HG02852 (cell line): Measurements from ENCODE around the gene CEMIP.

Experiments used
- ATAC-seq: cut with Tn5 transposase; IDR thresholded peaks from one replicate; pipeline ENCODE4 v1.9.1; 2021; ENCODE audit warnings: mild to moderate bottlenecking, moderate library complexity; ENCODE audit not compliant: unreplicated experiment

Gene CEMIP

DNA sequence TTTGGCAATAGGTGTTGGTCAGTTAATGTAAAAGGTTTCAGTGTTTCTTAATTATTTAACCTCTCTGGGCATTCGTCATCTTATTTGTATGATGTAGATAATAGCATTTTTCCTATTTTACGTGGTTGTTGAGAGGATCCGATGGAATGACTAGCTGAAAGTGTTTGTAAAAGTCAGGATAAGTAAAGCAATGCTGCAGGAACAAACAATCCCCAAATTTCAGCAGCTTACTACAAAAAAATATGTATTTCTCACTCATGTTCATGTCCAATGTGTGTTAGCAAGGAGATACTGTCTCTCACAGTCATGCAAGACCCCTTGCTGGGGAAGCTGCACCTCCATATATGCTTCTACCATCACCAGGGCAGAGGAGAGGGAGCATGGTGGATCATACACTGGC is 38.7 kb downstream of the CEMIP start:
- no peak for ATAC-seq

DNA sequence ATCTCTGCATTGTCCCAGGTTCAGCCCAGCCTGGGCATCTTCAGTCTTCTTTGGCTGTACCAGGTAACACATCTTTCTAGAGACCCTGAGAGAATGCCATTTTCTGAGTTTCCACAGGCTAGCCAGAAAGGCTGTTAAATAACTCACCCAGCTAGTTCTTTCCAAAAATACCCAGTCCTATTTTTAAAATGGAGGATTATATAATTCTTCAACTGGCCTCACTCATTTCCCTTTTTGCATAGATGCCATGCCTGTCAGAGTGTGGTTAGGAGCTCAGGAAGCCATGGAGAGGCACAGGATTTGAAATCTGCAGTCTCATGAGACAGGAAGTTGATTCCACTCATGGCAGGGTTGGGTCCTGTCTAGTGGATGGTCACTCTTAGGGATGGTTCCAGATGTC is 39.8 kb downstream of the CEMIP start:
- ATAC-seq: no peak

DNA sequence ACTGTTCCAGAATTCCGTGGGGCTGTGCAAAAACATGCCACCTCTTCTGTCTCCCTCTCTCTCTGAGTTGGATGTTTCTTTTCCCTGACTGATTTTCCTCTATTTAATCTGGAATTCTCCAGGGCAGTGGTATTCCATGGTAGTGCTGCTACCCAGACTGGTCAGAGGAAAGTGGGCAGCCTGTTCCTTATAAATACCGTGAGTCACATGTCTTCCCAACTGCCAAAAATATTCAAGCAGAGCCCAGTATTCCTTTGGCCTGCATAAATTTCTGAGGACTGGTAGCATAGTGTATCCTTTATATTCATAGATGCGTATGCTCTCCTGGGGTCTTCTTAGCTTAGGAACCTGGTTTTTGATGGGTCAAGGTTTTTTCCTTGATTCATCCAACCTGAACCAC is 40.9 kb downstream of the CEMIP start:
- no peak for ATAC-seq

DNA sequence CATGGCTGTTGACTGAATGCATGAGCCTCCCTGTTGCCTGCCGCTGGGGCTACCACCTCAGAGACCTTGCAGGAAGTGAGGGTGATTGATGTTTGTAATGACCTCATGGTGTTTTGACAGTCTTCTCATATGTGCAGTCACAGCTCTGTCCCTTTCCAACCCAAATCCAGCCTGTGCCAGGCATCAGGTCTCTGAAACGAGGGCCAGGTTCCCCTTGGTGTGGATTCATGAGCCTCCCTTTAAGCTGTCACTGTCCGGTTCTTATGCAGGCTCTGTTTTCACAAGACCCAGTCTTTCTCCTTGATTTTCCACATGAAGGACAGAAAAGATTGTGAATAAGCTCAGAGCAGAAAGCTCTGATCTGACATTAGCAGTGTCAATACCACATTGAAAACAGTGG is 43.1 kb downstream of the CEMIP start:
- no peak for ATAC-seq

DNA sequence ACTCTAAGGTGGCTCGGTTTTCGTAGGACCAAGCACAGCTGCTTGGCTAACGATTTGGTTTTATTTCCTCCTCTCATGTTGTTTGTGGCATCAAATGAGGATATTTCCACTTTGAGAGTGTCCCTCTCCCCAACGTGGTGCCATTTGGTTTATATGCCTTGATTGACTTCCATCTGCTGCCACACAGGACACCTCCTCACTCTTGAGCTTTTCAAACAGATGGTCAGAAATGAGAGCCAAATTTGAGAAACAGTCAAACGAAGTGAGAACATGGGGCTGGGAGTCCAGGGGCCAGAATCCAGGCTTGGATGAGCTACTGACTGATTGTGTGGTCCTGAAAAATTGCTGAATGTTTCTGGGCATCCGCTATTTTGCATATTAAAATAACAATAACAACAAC is 43.5 kb downstream of the CEMIP start:
- ATAC-seq: no peak

DNA sequence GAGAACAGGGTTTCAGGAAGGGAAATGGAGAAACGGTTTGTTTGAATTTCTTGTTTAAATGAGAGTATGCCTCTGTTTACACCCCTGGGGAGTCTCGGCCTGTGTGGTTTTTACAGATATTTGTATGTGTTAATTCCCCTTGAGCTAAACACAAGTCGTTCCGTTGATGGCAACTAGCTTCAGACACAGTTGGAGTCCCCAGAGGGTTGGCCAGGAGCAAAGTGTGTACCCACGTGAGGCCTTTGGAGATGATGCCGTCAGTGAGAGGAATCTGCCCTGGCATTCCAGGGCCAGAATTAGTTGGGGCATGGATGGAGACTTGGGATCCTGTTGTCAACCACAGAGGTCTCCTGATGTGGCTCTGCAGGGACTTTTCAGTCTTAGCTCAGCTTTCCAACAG is 44.0 kb downstream of the CEMIP start:
- no peak for ATAC-seq

DNA sequence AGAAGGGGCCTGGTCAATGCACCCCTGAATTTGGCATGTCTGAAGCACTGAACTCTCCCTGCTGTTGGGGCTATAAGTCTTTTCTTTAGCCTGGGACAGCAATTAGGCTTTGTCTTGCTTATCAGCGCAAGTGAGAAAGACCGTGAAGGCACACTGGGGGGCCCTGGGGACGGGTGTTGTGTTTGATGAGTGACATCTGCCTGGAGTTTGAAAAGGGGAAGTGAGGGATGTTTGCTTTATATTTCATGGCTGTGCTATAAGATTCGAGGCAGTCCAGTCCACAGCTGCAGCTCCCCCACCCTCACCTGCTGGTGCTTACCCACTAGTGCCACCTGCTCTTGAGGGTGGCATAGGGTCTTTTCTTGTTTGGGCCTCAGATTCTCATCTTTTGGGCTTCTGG is 44.8 kb downstream of the CEMIP start:
- ATAC-seq: no peak

DNA sequence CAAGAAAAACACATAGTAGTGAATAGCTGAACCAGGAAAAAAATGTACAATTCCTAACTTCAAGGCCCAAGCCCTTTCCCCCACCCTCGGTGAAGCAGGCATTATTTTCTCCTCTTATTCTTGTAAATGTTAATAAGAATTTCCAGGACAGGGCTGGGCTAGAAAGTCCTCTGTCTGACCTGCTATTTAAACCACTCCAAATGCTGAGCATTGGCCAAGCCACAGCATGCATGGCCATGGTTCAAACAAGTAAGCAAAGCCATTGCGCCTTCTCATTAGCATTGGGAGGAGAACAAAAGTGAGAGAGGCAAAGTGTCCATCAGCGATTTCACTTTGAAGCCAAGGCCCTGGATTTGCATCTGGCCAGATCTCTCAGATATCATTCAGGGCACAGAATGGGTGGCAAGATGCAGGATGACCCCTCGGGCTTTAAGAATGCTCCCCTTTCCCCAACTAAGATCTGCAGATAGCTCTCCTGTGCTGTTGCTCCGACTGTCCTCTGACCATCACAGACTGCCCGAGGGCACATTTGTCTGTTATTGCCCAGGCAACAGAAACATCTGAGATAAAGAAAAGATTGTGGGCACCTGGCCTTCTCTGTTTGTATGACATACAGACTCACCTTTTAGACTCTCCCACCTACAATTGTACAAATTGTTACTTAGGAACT is 46.3 kb downstream of the CEMIP start:
- ATAC-seq: no peak

DNA sequence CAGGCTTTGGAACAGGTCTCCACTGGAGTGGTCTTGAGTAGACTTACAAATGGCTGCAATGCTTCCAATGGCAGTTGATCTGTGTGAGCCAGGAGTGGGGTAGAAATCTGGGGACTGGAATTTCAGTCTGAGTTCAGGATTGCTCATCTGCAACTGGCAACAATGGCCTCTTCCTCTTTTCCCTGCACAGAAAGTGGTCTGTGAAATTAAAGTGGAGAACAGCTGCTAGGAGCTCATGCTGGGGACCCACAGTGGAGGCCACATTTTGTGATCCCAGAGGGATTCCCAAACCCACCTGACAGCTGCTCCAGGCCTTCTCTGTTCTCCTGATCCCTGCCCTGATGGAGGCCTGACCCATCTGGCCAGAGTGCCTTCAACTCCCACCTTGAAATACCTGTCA is 49.6 kb downstream of the CEMIP start:
- ATAC-seq: no peak

DNA sequence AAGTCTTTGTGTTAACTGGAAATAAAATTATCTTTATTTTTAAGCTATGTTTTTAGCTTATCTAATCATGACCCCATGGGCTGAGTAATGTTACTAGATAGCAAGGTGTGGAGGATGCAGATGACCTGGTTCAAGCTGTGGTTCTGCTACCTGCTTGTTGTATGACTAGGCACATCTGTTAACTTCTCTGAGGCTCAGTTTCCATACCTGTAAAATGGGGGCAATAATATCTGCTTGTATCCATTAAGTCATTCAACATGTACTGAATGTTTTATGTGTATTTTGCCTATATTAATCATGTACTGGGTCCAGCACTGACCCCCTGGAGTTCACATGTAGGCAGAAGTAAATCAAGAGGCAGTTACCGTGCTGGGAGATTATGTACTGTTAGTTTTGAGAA is 51.5 kb downstream of the CEMIP start:
- ATAC-seq: no peak

DNA sequence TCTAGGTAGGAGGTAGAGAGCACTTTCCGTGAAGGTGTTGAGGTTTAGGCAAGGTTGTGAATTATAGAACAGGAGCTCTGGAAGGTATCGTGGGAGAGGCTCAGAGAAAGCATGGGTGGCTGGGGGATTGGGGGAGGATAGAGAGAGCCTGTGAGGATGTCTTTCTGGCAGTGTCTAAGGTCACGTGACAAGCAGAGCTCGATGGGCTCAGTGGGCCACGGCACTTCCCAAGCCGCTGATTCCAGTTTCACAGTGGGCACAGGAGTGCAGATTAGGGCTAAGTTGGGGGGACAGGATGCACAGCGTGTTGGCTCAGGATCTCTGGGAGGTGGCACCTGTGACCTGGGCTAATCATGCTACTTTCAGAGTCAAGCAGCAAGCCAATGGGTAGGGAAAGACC is 52.0 kb downstream of the CEMIP start:
- no peak for ATAC-seq

DNA sequence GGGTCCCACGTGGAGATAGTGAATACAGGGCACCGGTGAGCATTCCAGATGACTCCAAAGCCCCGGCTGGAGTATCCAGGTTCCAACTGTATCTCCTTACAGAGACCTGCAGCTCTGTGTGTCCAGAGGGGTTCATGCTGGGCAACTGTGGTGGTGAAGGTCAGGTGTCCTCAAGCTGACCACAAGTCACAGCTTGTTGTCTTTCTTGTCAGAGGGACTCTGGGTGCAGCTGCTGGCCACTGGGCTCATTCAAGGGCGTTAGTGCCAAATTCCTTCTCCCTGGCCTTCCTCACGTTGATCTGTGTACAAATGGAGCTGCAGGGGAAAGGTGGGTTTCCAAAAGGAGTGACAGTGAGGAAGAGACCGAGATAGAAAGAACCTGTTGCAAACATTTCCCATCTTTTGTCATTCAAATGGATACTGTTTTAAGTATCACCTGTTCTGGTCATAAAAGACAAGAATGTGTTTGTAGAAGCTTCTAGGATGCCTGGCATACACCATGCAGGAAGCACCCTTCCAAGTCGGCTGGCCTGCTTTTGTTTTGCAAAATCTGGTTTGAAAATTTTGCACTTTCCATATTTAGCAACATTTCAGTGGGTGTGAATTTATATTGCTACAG is 52.5 kb downstream of the CEMIP start:
- no peak for ATAC-seq

DNA sequence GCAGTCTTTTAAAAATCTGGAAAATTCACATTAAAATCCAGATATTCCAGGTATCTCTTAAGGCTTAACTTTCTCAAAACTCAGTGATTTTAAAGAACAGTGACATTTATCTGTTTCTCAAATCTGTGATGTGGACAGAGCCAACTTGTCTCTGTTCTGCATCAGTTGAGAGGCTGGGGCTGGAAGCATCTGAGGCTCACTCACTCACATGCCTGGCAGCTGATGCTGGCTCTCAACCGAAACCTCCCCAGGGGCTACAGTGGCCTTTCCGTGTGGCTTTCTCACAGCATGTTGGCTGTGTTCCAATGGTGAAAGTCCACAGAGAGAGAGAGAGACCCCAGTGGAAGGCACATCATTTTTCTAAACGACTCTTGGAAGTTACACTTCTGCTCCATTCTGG is 53.5 kb downstream of the CEMIP start:
- no peak for ATAC-seq

DNA sequence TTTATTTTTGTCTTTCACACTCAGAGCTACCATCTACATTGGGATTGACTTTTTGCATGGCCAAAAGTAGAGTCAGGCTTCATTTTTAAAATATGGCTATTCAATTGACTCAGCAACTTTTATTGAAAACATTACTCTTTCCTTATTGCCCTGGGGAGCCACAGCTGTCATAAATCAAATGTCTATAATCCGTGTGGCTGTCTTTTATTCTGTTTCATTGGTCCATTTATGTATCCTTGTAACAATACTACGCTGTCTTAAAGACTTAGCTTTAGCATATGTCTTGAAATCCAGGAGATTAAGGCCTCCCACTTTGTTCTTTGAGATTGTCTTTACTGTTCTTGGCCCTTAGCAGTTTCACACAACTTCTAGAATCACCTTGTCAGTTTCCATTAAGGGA is 55.2 kb downstream of the CEMIP start:
- ATAC-seq: no peak

DNA sequence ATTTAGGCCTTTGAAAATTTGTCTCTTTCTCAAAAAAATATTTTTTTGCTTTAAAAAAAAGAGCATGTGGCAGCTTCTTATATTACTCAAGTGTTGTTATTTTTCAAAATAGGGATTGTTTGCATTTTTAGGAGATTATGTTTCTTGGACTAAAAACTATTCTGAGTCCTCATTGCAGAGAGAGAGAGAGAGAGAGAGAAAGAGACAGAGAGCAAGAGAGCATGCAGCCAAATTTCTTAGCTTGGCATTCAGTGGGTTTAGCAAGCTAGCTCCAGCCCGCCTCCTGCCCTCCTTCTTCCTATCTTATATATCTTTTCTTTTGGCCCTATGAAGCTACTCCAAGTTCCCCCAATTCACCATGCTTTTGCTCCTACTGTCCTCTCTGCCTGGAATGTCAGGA is 55.7 kb downstream of the CEMIP start:
- no peak for ATAC-seq

DNA sequence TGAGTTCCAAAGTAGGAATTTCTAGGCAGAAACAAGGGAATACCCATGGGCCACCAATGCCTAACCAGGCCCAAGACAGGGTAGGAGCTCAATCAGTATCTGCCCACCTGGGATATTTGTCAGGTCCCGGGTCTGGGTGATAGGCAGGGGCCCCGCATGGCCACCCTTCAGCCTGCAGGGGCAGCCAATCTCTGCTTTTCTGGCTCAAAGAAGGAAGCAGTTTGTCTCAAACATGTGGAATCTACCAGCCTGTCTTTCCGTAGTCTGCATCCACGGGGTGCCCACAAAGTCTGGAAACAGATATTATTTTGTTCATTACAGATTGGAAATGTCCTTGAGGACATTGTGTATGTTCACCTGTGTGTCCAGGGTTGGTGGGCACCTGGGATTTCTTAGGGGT is 56.2 kb downstream of the CEMIP start:
- no peak for ATAC-seq

DNA sequence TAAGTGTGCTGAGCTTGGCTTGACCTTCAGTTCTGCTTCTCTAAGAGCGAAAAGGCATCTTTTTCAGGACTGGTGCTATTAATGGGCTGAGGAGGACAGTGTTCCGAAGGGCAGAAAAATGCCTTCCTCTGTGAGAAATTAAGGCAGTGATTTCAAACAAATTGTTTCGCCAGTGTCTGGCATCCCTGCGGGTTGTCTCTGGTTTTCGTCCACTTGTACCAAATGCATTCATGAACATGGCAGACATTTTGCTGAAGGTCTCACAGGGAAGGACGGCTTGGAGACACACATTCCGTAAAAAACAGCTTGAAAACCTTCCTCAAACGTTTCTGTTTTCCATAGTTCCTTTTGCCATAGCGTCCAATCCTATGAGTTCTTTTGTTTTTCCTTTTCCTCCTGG is 57.1 kb downstream of the CEMIP start:
- ATAC-seq: no peak

DNA sequence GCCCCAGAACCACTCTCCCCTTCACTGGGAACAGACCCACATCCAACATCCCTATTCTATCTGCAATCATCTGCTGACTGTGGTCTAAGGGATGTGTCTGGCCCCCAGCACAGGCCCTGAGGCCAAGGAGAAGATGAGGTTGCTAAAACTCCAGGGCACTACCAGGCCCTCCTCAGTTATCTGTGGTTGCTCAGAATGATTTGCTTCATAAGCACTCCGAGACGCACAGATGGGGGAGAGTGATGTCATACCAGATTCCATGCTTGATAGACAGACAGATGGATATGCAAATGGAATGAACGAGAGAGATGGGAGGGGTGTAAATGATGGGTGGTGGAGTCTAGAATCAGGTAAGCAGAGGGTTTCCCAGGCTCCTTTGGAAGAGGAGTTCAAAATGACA is 57.8 kb downstream of the CEMIP start:
- no peak for ATAC-seq

DNA sequence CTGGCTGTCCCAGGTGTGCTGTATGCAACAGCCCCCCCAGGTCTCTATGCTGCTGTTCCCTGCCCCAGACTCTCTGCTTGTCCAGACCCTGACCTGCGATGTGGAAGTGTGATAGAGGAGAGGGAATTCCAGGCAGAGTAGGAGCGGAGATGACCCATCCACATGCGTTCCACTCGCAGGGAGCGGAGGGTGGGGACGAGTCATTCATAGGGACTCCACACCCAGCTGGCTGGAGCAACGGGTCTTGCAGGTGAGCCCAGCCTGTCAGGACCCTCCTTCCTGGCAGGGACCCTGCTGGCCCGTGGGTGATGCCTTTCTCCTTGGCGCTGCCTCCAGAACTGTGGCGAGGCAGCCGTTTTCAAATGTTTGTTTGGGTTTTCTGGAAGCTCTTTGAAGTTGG is 58.8 kb downstream of the CEMIP start:
- ATAC-seq: no peak

DNA sequence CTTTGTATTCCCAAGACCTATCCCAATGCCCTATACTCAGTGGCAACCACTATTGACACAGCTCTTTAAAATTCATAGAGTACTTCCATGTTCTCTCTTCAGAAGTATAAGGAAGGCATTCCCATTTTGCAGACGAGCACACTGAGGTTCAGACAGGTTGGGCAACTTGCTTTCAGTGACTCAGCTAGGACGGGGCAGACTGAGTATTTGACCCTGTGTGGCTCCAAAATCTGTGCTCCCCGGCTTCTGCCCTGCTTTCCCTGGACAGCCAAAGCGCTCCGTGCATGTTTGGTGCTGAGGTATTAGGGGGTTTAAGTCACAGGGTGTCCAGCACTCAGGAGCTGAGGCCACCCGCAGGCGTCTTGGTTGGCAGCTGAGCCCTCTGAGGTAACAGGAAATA is 59.5 kb downstream of the CEMIP start:
- ATAC-seq: no peak

DNA sequence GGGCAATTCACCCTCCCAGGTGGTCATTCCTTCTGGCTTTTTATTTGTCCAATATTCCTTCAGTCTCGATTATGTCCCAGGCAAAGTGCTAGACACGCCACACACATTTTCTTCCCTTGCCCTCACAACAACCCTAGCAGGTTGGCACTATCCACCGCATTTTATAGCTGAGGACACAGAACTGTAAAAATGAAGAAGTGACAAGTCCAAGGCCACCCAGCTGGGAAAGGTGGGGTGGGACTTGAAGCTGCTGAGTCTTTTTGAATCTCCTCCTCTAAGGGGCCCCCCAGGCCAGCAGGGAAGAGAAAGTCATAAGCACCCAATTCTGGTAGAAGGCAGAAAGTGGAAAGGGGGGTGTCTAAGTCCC is 60.6 kb downstream of the CEMIP start:
- no peak for ATAC-seq

DNA sequence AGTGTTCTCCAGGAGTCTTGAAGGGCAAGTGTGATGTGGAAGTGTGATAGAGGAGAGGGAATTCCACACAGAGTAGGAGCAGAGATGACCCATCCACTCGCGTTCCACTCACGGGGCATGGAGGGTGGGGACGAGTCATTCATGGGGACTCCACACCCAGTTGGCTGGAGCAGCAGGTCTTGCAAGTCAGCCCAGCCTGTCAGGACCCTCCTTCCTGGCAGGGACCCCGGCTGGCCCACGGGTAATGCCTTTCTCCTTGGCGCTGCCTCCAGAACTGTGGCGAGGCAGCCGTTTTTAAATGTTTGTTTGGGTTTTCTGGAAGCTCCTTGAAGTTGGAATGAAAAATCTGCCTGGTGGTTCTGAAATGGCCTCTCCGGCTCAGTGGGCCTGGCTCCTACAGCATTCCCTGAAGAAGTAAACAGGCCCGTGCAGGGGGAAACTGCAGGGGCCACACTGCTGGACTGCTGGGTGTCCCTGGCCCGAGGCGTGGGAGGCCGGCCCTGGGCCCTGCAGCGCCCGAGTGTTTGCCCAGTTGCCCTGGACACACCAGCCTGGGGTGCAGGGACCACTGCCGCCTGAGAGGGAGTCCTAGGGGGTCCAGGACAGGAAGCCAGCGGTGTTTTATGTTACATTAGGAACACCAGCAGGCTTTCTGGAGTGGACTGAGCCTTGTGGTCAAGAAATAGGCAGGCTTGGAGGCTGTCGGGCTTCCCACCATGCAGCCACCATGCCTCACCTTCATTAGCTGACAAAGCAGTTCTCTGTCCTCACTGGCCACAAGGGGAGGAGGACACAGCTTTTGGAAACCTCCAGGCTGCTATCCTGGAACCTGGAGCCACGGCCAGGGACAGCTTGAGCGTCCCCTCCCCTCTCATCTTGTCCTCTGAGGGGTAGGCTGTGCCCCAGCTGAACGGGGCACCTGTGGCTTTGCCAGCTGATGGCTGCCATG is 61.3 kb downstream of the CEMIP start:
- ATAC-seq: no peak
